Panc1 (cell line): ENCODE results near the gene TSHZ2. TPM values are rescaled to one million over a fixed set of nuclear protein-coding genes. Genes with fewer than 3 reads are reported as not detected.

Source experiments
- ATAC-seq: fragments of 200-7000 bp; cut with Tn5 transposase; 2 replicates; pipeline ENCODE4 v1.9.1; 2020; ENCODE audit warnings: mild to moderate bottlenecking, moderate library complexity
- BruUV-seq: library from RNA; stranded (reverse); fragments of 400-500 nt; replicated peaks from 2 replicates; lab custom pipeline; 2021; lab: Mats Ljungman, UMichigan
- CTCF ChIA-PET: fragments of 300-600 bp; sonication (Branson Sonifier 250); formaldehyde crosslinking; loops from one replicate; lab custom pipeline; 2022; ENCODE audit warnings: antibody characterized with exemption; lab: Charles Lee
- POLR2A ChIA-PET: fragments of 300-600 bp; sonication (Branson Sonifier 250); formaldehyde crosslinking; loops from one replicate; lab custom pipeline; 2022; ENCODE audit warnings: antibody characterized with exemption; lab: Charles Lee
- DNase-seq: peaks from one replicate; pipeline ENCODE4 v3.0.0-alpha.2; 2010; ENCODE audit warnings: low read depth, low spot score
- H3K27ac ChIP-seq: 2 replicates; pipeline ENCODE4 v1.5.1; 2011; ENCODE audit warnings: mild to moderate bottlenecking, low read length, inconsistent platforms
- H3K27me3 ChIP-seq: fragments of 200-500 bp; sonication (Bioruptor generic); 2 replicates; pipeline ENCODE4 v1.6.0; 2014; ENCODE audit warnings: low read length, inconsistent platforms; ENCODE audit not compliant: control insufficient read depth, insufficient read depth
- H3K36me3 ChIP-seq: fragments of 200-500 bp; sonication (Bioruptor generic); 2 replicates; pipeline ENCODE4 v1.5.1; 2014; ENCODE audit warnings: inconsistent platforms, mild to moderate bottlenecking, low read length, moderate library complexity; ENCODE audit not compliant: control insufficient read depth, insufficient read depth
- H3K4me1 ChIP-seq: 2 replicates; pipeline ENCODE4 v1.5.1; 2011; ENCODE audit warnings: inconsistent platforms, mild to moderate bottlenecking, low read length, moderate library complexity; ENCODE audit not compliant: control insufficient read depth, insufficient read depth
- H3K4me3 ChIP-seq, 2 experiments: 2 replicates each; pipeline ENCODE4 v1.5.1; 2011 to 2012; ENCODE audit warnings: low read depth in 2 of 2, low read length in 2 of 2, mild to moderate bottlenecking in 2 of 2, inconsistent platforms in 1 of 2, moderate library complexity in 1 of 2
- H3K9me3 ChIP-seq: fragments of 200-500 bp; sonication (Bioruptor generic); 2 replicates; pipeline ENCODE4 v1.5.1; 2014; ENCODE audit warnings: low read depth, mild to moderate bottlenecking, inconsistent platforms, low read length, moderate library complexity; ENCODE audit not compliant: control insufficient read depth, insufficient read depth
- CTCF ChIP-seq: fragments of 450-650 bp; IDR thresholded peaks from 2 replicates; pipeline ENCODE4 v1.5.1; 2017; ENCODE audit warnings: mild to moderate bottlenecking
- POLR2AphosphoS5 ChIP-seq: IDR thresholded peaks from 2 replicates; pipeline ENCODE4 v1.6.1; 2012; ENCODE audit warnings: mild to moderate bottlenecking, low read depth, low read length, moderate library complexity
- REST ChIP-seq, 2 experiments: IDR thresholded peaks; 2 replicates each; pipeline ENCODE4 v1.6.1; 2011 to 2012; ENCODE audit warnings: low read depth in 2 of 2, control low read depth in 1 of 2, low read length in 1 of 2, mild to moderate bottlenecking in 1 of 2, moderate library complexity in 1 of 2; ENCODE audit not compliant: insufficient read depth in 1 of 2
- SIN3A ChIP-seq: IDR thresholded peaks from 2 replicates; pipeline ENCODE4 v1.6.1; 2012; ENCODE audit warnings: low read depth, mild to moderate bottlenecking, low read length, moderate library complexity, borderline replicate concordance; ENCODE audit not compliant: insufficient read depth
- TCF7L2 ChIP-seq: IDR thresholded peaks from 2 replicates; pipeline ENCODE4 v1.6.1; 2011; ENCODE audit warnings: mild to moderate bottlenecking, low read depth, low read length, inconsistent platforms
- in situ Hi-C: cut with HindIII; loops from 2 replicates; pipeline ENCODE4 v1.10.0; 2016; ENCODE audit warnings: low sequenced_read_pairs, low pct_unique_long_range_greater_than_20kb
- intact Hi-C: fragments of 100-400 bp; cut with micrococcal nuclease; formaldehyde crosslinking; loops from one replicate; pipeline ENCODE4 v1.10.0; 2022; ENCODE audit not compliant: unreplicated experiment
- total RNA-seq: library from RNA; stranded (reverse); gene quantifications from one replicate; pipeline ENCODE4 v1.2.1, GENCODE V29; 2021; ENCODE audit not compliant: unreplicated experiment

TSHZ2 gene
- total RNA-seq, 1 experiment from 2014 or later, result 0.36 TPM

- no peaks in the 10 kb centered on the region for H3K4me1 ChIP-seq
- H3K27me3 ChIP-seq, result no peaks in the 10 kb centered on the region
- intact Hi-C loops, result no loop called here
- in situ Hi-C loops, result no loop called here
- H3K4me3 ChIP-seq, result no peak overlapping the region
- ChIA-PET CTCF (no interaction called here), POLR2A (no interaction called here)
- no peak overlapping the region for H3K27ac ChIP-seq
- H3K9me3 ChIP-seq, result no peaks in the 10 kb centered on the region
- H3K36me3 ChIP-seq, result no peaks in the 10 kb centered on the region
- BruUV-seq, result no TSS peak
- TF ChIP-seq CTCF, result no peak
- no peak for TF ChIP-seq POLR2AphosphoS5
- no peak for TF ChIP-seq REST (IDR thresholded peaks at IDR 0.05; ENCODE audit: insufficient read depth in 1 of 2, low read depth in 2 of 2, low read length in 1 of 2)
- no peak for TF ChIP-seq TCF7L2
- no peak for DNase-seq
- no peak for ATAC-seq
Measured at GRCh38 chr20:53439616-53440015, 467.5 kb downstream of the TSHZ2 start.

GRCh38 chr20:53444401-53445149 is 472.4 kb downstream of the TSHZ2 start:
- BruUV-seq, result no TSS peak
- Histone ChIP-seq H3K4me1 (no peaks in the 10 kb centered on the region), H3K4me3 (no peak overlapping the region), H3K36me3 (no peaks in the 10 kb centered on the region), H3K27ac (no peak overlapping the region), H3K27me3 (no peaks in the 10 kb centered on the region), H3K9me3 (peaks cover 6% of the 10 kb centered on the region; the same call in 1 of the 2 replicates)
- ATAC-seq, result no peak
- ChIA-PET CTCF (no interaction called here), POLR2A (interaction anchor here (0.5 kb wide), 1 partner anchor 1084 kb away, joined by 6 read pairs; no protein-coding TSS in a partner anchor)
- intact Hi-C loops (no loop called here), in situ Hi-C loops (no loop called here)
- DNase-seq, result no peak
- no peak for TF ChIP-seq CTCF
- no peak for TF ChIP-seq POLR2AphosphoS5
- TF ChIP-seq SIN3A, result no peak
- TF ChIP-seq TCF7L2, result no peak
- TF ChIP-seq REST (IDR thresholded peaks at IDR 0.05; ENCODE audit: insufficient read depth in 1 of 2, low read depth in 2 of 2, low read length in 1 of 2), result no peak
